PC-9 (cell line): ENCODE results near the gene WNT7A.

Source experiments
- EZH2 ChIP-seq: fragments of 200-600 bp; sonication (generic); IDR thresholded peaks from 2 replicates; pipeline ENCODE4 v1.8.0; 2017; ENCODE audit warnings: antibody characterized with exemption, low read depth
- TF ChIP-seq, protein P1 (sequence below): fragments of 200-600 bp; sonication (generic); conservative IDR thresholded peaks from 2 replicates; pipeline ENCODE4 v1.6.1; 2017; ENCODE audit warnings: mixed run types, antibody characterized with exemption, mild to moderate bottlenecking, moderate library complexity

DNA sequence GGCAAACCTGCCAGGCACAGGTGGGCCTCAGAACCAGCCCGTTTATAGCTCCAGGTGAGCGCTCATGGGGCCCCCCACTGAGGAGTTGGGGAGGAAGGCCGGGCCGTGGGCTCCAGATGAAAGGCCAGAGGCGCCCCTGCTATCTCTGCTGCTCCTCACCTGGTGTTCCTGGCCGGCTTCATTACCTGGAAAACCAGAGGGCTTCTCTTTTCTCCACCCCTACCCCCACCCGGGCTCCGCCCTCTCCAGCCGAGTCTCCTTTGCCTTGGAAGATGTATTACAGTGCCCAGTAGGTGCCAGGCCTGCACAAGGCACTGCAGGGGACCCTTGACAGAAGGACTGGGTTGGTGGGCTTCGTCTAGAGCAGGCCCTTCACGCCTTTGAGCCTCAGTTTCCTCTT, 111.4 kb downstream of the WNT7A start:
- TF ChIP-seq, protein P1, sequence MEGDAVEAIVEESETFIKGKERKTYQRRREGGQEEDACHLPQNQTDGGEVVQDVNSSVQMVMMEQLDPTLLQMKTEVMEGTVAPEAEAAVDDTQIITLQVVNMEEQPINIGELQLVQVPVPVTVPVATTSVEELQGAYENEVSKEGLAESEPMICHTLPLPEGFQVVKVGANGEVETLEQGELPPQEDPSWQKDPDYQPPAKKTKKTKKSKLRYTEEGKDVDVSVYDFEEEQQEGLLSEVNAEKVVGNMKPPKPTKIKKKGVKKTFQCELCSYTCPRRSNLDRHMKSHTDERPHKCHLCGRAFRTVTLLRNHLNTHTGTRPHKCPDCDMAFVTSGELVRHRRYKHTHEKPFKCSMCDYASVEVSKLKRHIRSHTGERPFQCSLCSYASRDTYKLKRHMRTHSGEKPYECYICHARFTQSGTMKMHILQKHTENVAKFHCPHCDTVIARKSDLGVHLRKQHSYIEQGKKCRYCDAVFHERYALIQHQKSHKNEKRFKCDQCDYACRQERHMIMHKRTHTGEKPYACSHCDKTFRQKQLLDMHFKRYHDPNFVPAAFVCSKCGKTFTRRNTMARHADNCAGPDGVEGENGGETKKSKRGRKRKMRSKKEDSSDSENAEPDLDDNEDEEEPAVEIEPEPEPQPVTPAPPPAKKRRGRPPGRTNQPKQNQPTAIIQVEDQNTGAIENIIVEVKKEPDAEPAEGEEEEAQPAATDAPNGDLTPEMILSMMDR = no peak
- no peak for TF ChIP-seq EZH2
